Islet precursor cell (in vitro differentiated cells): ENCODE measurements around the gene SNU13.
"Not testable (repeated sequence)": the region's sequence is repeated elsewhere in the genome, so short reads cannot be mapped to it uniquely, and the experiment has no call there.

Source experiments
- DNase-seq: peaks from one replicate; pipeline ENCODE4 v3.0.0-alpha.2; 2018

Gene SNU13

DNA sequence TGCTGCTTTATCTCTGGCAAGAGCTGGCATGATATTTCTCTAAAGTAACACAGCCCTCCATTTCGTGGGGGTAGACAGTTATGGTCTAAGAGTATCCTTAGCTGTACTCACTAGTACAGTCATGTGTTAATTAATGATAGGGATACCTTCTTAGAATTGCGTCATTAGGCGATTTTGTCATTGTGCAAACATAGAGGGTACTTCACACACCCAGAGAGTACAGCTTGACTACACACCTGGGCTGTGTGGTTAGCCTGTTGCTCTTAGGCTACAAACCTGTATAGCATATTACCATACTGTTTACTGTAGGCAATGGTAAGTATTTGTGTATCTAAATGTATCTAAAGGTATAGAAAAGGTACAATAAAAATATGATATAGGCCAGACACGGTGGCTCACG, 50.5 kb downstream of the SNU13 start:
- DNase-seq, result no peak

DNA sequence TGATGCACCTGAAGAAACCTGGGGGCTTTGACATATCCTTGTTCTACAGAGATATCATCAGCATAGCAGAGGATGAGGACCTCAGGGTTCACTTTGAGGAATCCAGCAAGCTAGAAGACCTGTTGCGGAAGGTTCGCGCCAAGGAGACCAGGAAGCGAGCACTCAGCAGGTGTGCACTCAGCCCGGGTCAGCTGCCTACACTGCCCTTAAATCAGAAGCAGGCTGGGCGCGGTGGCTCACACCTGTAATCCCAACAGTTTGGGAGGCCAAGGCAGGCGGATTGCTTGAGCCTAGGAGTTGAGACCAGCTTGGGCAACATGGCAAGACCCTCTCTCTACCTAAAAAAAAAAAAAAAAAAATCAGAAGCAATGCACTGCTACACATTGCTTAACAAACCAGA, 51.0 kb downstream of the SNU13 start:
- DNase-seq, result not testable (repeated sequence)

- DNase-seq, result no peak
Measured at GRCh38 chr22:41636467-41636866, 52.2 kb downstream of the SNU13 start.

GRCh38 chr22:41634610-41635009, 54.1 kb downstream of the SNU13 start:
- not testable (repeated sequence) for DNase-seq

DNA sequence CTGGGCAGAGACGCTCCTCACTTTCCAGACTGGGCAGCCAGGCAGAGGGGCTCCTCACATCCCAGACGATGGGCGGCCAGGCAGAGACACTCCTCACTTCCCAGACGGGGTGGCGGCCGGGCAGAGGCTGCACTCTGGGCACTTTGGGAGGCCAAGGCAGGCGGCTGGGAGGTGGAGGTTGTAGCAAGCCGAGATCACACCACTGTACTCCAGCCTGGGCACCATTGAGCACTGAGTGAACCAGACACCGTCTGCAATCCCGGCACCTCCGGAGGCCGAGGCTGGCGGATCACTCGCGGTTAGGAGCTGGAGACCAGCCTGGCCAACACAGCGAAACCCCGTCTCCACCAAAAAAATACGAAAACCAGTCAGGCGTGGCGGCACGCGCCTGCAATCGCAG, 57.1 kb downstream of the SNU13 start:
- not testable (repeated sequence) for DNase-seq

- DNase-seq, result not testable (repeated sequence)
Measured at GRCh38 chr22:41631115-41631514, 57.6 kb downstream of the SNU13 start.

GRCh38 chr22:41625577-41625976, 63.1 kb downstream of the SNU13 start:
- no peak for DNase-seq
